ENCODE results near the gene OAS2.

OAS2 gene

DNA sequence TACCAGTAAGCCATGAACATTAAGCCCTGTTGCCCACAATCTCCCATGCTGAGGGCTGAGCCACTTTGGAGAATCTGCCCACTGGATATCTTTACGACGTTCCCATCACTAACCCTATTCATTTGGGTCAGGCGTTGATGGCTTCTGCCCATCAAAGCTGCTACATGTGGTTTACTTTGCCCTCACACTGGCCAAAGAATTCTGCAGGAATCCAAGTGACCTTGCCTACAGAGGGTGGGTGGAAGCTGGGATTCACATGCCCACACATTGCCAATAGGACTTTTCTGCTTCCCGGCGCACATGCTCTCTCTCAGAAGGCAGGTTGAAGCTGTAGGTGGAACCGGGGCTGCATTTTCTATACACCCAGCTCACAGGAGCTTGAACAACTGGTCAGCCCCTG lies 28.3 kb downstream of the OAS2 start:
- TF ChIP-seq POLR2AphosphoS5 (IDR thresholded peaks at IDR 0.05; ENCODE audit: low read depth, low read length) (no peak), TAF1 (IDR thresholded peaks at IDR 0.05; ENCODE audit: borderline replicate concordance, insufficient read depth, low read length) (no peak), FOXP2 (optimal IDR thresholded peaks at IDR 0.05; ENCODE audit: borderline replicate concordance, extremely low read depth, extremely low read length, insufficient read depth) (no peak), SIN3A (IDR thresholded peaks at IDR 0.05; ENCODE audit: borderline replicate concordance, insufficient read depth, low read length) (no peak)
- TF ChIP-seq, protein P1, sequence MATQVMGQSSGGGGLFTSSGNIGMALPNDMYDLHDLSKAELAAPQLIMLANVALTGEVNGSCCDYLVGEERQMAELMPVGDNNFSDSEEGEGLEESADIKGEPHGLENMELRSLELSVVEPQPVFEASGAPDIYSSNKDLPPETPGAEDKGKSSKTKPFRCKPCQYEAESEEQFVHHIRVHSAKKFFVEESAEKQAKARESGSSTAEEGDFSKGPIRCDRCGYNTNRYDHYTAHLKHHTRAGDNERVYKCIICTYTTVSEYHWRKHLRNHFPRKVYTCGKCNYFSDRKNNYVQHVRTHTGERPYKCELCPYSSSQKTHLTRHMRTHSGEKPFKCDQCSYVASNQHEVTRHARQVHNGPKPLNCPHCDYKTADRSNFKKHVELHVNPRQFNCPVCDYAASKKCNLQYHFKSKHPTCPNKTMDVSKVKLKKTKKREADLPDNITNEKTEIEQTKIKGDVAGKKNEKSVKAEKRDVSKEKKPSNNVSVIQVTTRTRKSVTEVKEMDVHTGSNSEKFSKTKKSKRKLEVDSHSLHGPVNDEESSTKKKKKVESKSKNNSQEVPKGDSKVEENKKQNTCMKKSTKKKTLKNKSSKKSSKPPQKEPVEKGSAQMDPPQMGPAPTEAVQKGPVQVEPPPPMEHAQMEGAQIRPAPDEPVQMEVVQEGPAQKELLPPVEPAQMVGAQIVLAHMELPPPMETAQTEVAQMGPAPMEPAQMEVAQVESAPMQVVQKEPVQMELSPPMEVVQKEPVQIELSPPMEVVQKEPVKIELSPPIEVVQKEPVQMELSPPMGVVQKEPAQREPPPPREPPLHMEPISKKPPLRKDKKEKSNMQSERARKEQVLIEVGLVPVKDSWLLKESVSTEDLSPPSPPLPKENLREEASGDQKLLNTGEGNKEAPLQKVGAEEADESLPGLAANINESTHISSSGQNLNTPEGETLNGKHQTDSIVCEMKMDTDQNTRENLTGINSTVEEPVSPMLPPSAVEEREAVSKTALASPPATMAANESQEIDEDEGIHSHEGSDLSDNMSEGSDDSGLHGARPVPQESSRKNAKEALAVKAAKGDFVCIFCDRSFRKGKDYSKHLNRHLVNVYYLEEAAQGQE (IDR thresholded peaks at IDR 0.05; ENCODE audit: insufficient read depth in 1 of 2, low read depth in 2 of 2, low read length in 2 of 2), result no peak

DNA sequence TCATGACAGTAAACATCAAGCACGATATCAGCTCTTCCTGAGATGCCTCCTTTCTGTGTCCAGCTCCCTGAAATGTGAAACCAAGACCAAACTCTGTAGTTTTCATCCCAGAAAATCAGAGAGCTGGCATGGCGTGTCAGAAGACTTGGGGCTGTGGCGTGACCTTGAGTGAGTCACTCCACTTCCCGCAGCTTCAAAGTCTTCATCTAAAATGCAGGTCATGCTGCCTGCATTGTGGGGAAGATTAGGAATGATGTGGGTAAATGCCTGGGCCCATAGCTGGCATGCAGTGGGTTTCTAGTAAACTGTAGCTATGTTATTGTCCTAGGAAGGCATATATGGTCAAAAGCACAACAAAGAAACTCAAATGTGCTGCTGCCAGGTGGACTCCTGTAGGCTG lies 28.8 kb downstream of the OAS2 start:
- TF ChIP-seq TAF1 (IDR thresholded peaks at IDR 0.05; ENCODE audit: borderline replicate concordance, insufficient read depth, low read length) (no peak), POLR2AphosphoS5 (IDR thresholded peaks at IDR 0.05; ENCODE audit: low read depth, low read length) (no peak), SIN3A (IDR thresholded peaks at IDR 0.05; ENCODE audit: borderline replicate concordance, insufficient read depth, low read length) (no peak), FOXP2 (optimal IDR thresholded peaks at IDR 0.05; ENCODE audit: borderline replicate concordance, extremely low read depth, extremely low read length, insufficient read depth) (no peak)
- TF ChIP-seq, protein P1 (IDR thresholded peaks at IDR 0.05; ENCODE audit: insufficient read depth in 1 of 2, low read depth in 2 of 2, low read length in 2 of 2), result no peak

DNA sequence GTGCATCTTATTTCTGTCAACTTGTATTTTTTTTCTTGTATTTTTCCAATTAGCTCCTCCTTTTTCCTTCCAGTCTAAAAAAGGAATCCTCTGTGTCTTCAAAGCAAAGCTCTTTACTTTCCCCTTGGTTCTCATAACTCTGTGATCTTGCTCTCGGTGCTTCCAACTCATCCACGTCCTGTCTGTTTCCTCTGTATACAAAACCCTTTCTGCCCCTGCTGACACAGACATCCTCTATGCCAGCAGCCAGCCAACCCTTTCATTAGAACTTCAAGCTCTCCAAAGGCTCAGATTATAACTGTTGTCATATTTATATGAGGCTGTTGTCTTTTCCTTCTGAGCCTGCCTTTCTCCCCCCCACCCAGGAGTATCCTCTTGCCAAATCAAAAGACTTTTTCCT lies 32.4 kb downstream of the OAS2 start:
- TF ChIP-seq POLR2AphosphoS5 (IDR thresholded peaks at IDR 0.05; ENCODE audit: low read depth, low read length), result no peak
- TF ChIP-seq TAF1 (IDR thresholded peaks at IDR 0.05; ENCODE audit: borderline replicate concordance, insufficient read depth, low read length), result no peak
- TF ChIP-seq, protein P1 (IDR thresholded peaks at IDR 0.05; ENCODE audit: insufficient read depth in 1 of 2, low read depth in 2 of 2, low read length in 2 of 2), result no peak
- no peak for TF ChIP-seq SIN3A (IDR thresholded peaks at IDR 0.05; ENCODE audit: borderline replicate concordance, insufficient read depth, low read length)
- TF ChIP-seq FOXP2 (optimal IDR thresholded peaks at IDR 0.05; ENCODE audit: borderline replicate concordance, extremely low read depth, extremely low read length, insufficient read depth), result no peak

DNA sequence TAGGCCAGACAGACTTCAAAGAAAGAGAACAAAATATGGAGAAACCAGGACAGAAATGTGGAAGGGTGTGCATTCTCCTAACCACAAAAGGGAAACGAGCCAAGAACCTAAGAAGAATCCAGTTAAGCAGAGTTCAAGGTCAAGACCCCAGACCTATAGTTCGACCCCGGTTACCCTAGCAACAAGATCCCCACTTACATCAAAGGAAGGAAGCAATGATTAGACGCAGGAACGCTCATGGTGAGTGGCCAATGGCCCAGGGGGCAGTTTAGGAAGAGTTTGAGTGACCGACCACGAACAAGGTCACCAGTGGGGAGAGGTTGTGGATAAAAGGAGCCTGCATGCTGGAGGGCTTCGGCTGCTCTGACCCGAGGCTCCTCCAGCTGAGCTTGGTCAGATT lies 36.2 kb downstream of the OAS2 start:
- TF ChIP-seq POLR2AphosphoS5 (IDR thresholded peaks at IDR 0.05; ENCODE audit: low read depth, low read length) (no peak), SIN3A (IDR thresholded peaks at IDR 0.05; ENCODE audit: borderline replicate concordance, insufficient read depth, low read length) (no peak), TAF1 (IDR thresholded peaks at IDR 0.05; ENCODE audit: borderline replicate concordance, insufficient read depth, low read length) (no peak)

DNA sequence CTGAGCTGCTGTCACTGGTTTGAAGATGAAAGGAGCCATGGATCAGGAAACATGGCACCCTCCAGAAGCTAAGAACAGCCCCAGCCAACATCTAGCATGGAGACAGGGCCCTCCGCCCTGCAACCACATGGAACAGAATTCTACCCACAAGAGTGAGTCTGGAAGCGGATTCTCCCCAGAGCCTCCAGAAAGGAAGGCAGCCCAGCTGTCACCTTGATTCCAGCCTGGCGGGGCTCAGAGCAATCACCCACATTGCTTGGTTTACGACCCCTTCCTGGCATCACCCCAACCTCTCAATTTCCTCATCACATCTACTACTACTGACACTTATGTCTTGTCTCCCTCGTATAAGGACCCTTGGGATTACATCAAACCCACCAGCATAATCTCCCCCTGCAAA lies 38.5 kb downstream of the OAS2 start:
- TF ChIP-seq FOXP2 (optimal IDR thresholded peaks at IDR 0.05; ENCODE audit: borderline replicate concordance, extremely low read depth, extremely low read length, insufficient read depth) (no peak), SIN3A (IDR thresholded peaks at IDR 0.05; ENCODE audit: borderline replicate concordance, insufficient read depth, low read length) (no peak), POLR2AphosphoS5 (IDR thresholded peaks at IDR 0.05; ENCODE audit: low read depth, low read length) (no peak), TAF1 (IDR thresholded peaks at IDR 0.05; ENCODE audit: borderline replicate concordance, insufficient read depth, low read length) (no peak)
- TF ChIP-seq, protein P1 (IDR thresholded peaks at IDR 0.05; ENCODE audit: insufficient read depth in 1 of 2, low read depth in 2 of 2, low read length in 2 of 2), result no peak

Measured in PFSK-1 (cell line).